Loucy (cell line): ENCODE results near the gene PHACTR3.

Source experiments
- H2AFZ ChIP-seq: fragments of 200-600 bp; sonication (generic); 2 replicates; pipeline ENCODE4 v1.6.0; 2016; ENCODE audit warnings: antibody characterized with exemption, mild to moderate bottlenecking, low read length, moderate library complexity
- H3F3A ChIP-seq: fragments of 200-600 bp; 2 replicates; pipeline ENCODE4 v1.6.0; 2016; ENCODE audit warnings: antibody characterized with exemption, low read depth, mild to moderate bottlenecking
- H3K27me3 ChIP-seq: fragments of 200-600 bp; sonication (generic); 2 replicates; pipeline ENCODE4 v1.6.1; 2014; ENCODE audit warnings: low read length, mild to moderate bottlenecking; ENCODE audit not compliant: insufficient read depth, poor library complexity, severe bottlenecking
- H3K36me3 ChIP-seq: fragments of 200-600 bp; sonication (generic); 2 replicates; pipeline ENCODE4 v1.6.1; 2016; ENCODE audit warnings: low read length; ENCODE audit not compliant: insufficient read depth
- H3K4me1 ChIP-seq: fragments of 200-600 bp; sonication (generic); 2 replicates; pipeline ENCODE4 v1.5.1; 2014; ENCODE audit warnings: low read length, mild to moderate bottlenecking; ENCODE audit not compliant: insufficient read depth, poor library complexity, severe bottlenecking
- H3K4me2 ChIP-seq: fragments of 200-600 bp; sonication (generic); 2 replicates; pipeline ENCODE4 v1.6.0; 2014; ENCODE audit warnings: antibody characterized with exemption, low read length, low read depth, mild to moderate bottlenecking; ENCODE audit not compliant: poor library complexity, severe bottlenecking
- H3K4me3 ChIP-seq: fragments of 200-600 bp; sonication (generic); 2 replicates; pipeline ENCODE4 v1.5.1; 2014; ENCODE audit warnings: low read length, mild to moderate bottlenecking, mixed read lengths; ENCODE audit not compliant: poor library complexity, severe bottlenecking
- H3K79me2 ChIP-seq: fragments of 200-600 bp; sonication (generic); 2 replicates; pipeline ENCODE4 v1.6.1; 2014; ENCODE audit warnings: low read length; ENCODE audit not compliant: insufficient read depth
- H3K9ac ChIP-seq: fragments of 200-600 bp; sonication (generic); 2 replicates; pipeline ENCODE4 v1.6.0; 2014; ENCODE audit warnings: mild to moderate bottlenecking, low read depth, low read length, moderate library complexity; ENCODE audit not compliant: poor library complexity, severe bottlenecking
- H3K9me2 ChIP-seq: fragments of 200-600 bp; sonication (generic); replicated peaks from 2 replicates; pipeline ENCODE4 v1.6.1; 2016; ENCODE audit warnings: low read depth, low read length, mixed read lengths
- H3K9me3 ChIP-seq: fragments of 200-600 bp; sonication (generic); 2 replicates; pipeline ENCODE4 v1.6.1; 2014; ENCODE audit warnings: mild to moderate bottlenecking, antibody characterized with exemption, low read length, low read depth; ENCODE audit not compliant: insufficient read depth
- H4K20me1 ChIP-seq: fragments of 200-600 bp; sonication (generic); 2 replicates; pipeline ENCODE4 v1.6.0; 2014; ENCODE audit warnings: antibody characterized with exemption, low read length, mild to moderate bottlenecking; ENCODE audit not compliant: insufficient read depth, poor library complexity, severe bottlenecking
- EZH2phosphoT487 ChIP-seq: fragments of 200-600 bp; IDR thresholded peaks from 2 replicates; pipeline ENCODE4 v1.6.1; 2018; ENCODE audit warnings: antibody characterized with exemption, mild to moderate bottlenecking, moderate library complexity, borderline replicate concordance
- TF ChIP-seq, protein P1 (sequence below): fragments of 200-600 bp; sonication (generic); conservative IDR thresholded peaks from 2 replicates; pipeline ENCODE4 v1.5.1; 2014; ENCODE audit warnings: mild to moderate bottlenecking, antibody characterized with exemption, low read length

Gene PHACTR3

DNA sequence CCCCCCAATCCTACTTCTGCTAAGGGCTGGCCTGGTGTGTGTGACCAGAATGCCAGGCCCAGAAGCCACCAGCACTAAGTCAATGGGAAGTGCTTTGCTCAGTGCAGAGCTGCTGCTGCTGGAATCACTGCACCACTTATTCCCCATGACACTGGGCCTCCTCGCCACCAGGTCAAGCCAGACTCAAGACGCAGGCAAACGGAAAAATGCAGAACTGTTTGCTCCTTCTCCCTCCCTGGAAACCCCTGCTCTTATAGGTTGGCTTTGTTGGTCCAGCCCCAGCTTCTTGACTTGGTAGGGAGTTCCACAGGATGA lies 121.9 kb downstream of the PHACTR3 start:
- no peak for TF ChIP-seq EZH2phosphoT487
- TF ChIP-seq, protein P1, sequence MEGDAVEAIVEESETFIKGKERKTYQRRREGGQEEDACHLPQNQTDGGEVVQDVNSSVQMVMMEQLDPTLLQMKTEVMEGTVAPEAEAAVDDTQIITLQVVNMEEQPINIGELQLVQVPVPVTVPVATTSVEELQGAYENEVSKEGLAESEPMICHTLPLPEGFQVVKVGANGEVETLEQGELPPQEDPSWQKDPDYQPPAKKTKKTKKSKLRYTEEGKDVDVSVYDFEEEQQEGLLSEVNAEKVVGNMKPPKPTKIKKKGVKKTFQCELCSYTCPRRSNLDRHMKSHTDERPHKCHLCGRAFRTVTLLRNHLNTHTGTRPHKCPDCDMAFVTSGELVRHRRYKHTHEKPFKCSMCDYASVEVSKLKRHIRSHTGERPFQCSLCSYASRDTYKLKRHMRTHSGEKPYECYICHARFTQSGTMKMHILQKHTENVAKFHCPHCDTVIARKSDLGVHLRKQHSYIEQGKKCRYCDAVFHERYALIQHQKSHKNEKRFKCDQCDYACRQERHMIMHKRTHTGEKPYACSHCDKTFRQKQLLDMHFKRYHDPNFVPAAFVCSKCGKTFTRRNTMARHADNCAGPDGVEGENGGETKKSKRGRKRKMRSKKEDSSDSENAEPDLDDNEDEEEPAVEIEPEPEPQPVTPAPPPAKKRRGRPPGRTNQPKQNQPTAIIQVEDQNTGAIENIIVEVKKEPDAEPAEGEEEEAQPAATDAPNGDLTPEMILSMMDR: no peak
- no peaks in the 10 kb centered on the region for H3K9me3 ChIP-seq
- H3K9me2 ChIP-seq: no peaks in the 10 kb centered on the region
- H3K4me3 ChIP-seq: no peak overlapping the region
- peaks cover 12% of the 10 kb centered on the region for H4K20me1 ChIP-seq
- no peak overlapping the region for H3K4me2 ChIP-seq
- H3K9ac ChIP-seq: no peak overlapping the region
- no peaks in the 10 kb centered on the region for H3K36me3 ChIP-seq
- peaks cover 72% of the 10 kb centered on the region for H3K79me2 ChIP-seq
- H3K27me3 ChIP-seq: no peaks in the 10 kb centered on the region
- peaks cover 47% of the 10 kb centered on the region for H3K4me1 ChIP-seq
- H2AFZ ChIP-seq: no peak overlapping the region
- H3F3A ChIP-seq: peaks cover 3% of the 10 kb centered on the region; the same call in 1 of the 2 replicates

DNA sequence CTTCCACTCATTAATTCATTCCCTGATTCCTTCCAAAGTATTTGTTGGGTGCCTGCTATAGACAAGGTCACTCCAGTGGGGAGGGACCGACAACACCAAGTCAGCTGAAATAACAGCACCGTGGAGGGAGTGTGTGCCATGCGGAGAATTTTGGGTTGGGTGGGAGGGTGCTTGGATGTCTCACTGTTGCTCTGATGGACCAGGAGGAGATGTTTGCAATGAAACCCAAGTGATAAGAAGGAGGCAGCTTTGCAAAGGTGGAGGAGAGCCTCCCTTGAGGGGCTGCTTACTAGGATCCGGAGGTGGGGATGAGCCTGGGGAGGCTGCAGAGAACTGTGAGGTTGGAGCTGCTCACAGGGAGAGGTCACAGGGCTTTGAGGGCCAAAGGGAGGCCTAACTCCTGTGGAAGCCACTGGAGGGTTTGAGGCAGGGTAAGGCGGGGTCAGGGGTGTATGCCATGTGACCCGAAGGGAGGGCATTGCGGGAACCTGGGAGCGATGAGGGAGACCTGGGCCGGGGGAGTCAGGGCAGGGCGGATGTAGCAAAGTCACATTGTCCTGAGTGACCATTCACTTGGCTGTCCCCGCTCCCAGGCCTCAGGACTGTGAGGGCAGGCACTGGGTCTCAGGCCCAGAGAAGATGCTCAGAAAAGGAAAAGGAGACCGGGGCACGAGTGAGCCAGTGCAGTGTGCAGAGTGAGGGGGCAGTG lies 124.5 kb downstream of the PHACTR3 start:
- Histone ChIP-seq H3F3A (no peaks in the 10 kb centered on the region), H3K4me1 (peaks cover 25% of the 10 kb centered on the region), H4K20me1 (peaks cover 7% of the 10 kb centered on the region), H3K4me2 (no peak overlapping the region), H3K9me2 (no peaks in the 10 kb centered on the region), H3K9ac (no peak overlapping the region), H3K4me3 (no peak overlapping the region), H2AFZ (no peak overlapping the region), H3K36me3 (no peaks in the 10 kb centered on the region), H3K79me2 (peaks cover 72% of the 10 kb centered on the region), H3K9me3 (no peaks in the 10 kb centered on the region), H3K27me3 (no peaks in the 10 kb centered on the region)
- TF ChIP-seq, protein P1: no peak
- TF ChIP-seq EZH2phosphoT487: no peak

DNA sequence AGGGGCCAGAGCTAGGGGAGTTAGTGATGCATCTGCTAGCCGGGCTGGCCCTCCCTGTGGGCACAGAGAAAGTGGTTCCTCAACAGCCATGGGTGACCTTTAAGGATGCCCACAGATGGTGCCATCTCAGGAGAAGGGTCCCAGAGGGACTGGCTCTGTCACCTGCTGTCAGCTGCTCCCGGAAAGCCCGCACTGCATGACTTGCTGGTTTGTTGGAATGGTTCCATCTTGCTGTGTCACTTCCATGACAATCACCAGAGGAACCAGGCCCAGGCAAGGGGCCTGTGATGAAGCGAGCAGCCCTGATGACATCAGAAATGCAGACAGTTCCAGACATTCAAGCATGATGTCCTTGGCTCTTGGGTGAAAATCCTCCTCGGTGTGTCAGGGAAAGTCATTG lies 125.2 kb downstream of the PHACTR3 start:
- no peaks in the 10 kb centered on the region for H3K36me3 ChIP-seq
- no peaks in the 10 kb centered on the region for H3K27me3 ChIP-seq
- H3K9ac ChIP-seq: no peak overlapping the region
- no peak overlapping the region for H3K4me2 ChIP-seq
- no peaks in the 10 kb centered on the region for H3K9me2 ChIP-seq
- no peak overlapping the region for H2AFZ ChIP-seq
- peaks cover 19% of the 10 kb centered on the region for H3K4me1 ChIP-seq
- peaks cover 73% of the 10 kb centered on the region for H3K79me2 ChIP-seq
- peaks cover 11% of the 10 kb centered on the region for H4K20me1 ChIP-seq
- no peak for TF ChIP-seq EZH2phosphoT487
- TF ChIP-seq, protein P1: no peak
- no peaks in the 10 kb centered on the region for H3F3A ChIP-seq
- no peak overlapping the region for H3K4me3 ChIP-seq
- H3K9me3 ChIP-seq: no peaks in the 10 kb centered on the region
